CD4-positive, alpha-beta T cell treated with Interleukin-6 for 4 hours (primary cell): Measurements from ENCODE around the gene PRORP.
"Not testable (repeated sequence)": the region's sequence is repeated elsewhere in the genome, so short reads cannot be mapped to it uniquely, and the experiment has no call there.

Source experiments
- DNase-seq: peaks from one replicate; pipeline ENCODE4 v3.0.0-alpha.2; 2020; ENCODE audit warnings: mixed read lengths

The PRORP gene

GRCh38 chr14:35121887-35122695 lies at the start of gene PRORP, which contains the start of gene PPP2R3C:
Gene PRORP, plus strand, starts transcription at chr14:35122552. Its CDS starts 694 bp downstream, at chr14:35123246.
Gene PPP2R3C, minus strand, starts transcription at chr14:35121990. Its CDS starts 31 bp downstream, at chr14:35121959.
- DNase-seq = peak; percentile 92

- DNase-seq = no peak
These were observed 48.9 kb upstream of the PRORP start for GRCh38 chr14:35073486-35073885.

- no peak for DNase-seq
These were observed 44.3 kb upstream of the PRORP start for GRCh38 chr14:35078082-35078481.

- no peak for DNase-seq
These were observed 42.6 kb upstream of the PRORP start for GRCh38 chr14:35079742-35080141.

- no peak for DNase-seq
These were observed 38.7 kb upstream of the PRORP start for GRCh38 chr14:35083530-35084150.

GRCh38 chr14:35085441-35085840 lies 36.9 kb upstream of the PRORP start:
- no peak for DNase-seq

DNA sequence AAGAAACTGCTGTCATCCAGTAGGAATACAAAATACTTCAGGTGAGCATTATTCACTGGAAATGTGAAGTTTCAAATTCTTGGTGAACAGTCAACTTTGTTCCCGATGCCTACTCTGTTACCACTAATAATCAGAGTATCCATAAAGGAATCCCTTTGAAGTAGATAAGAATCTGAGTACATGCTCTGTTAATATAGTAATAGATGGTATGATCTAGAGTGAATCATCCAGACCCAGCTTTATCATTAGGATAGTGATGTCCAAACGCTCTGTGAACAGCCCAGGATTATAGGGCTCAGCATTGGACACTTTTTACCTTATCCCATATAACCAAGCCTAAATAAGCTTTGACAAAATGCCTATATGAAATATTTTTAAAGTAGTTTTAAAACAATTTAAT lies 33.8 kb upstream of the PRORP start:
- DNase-seq = no peak

DNA sequence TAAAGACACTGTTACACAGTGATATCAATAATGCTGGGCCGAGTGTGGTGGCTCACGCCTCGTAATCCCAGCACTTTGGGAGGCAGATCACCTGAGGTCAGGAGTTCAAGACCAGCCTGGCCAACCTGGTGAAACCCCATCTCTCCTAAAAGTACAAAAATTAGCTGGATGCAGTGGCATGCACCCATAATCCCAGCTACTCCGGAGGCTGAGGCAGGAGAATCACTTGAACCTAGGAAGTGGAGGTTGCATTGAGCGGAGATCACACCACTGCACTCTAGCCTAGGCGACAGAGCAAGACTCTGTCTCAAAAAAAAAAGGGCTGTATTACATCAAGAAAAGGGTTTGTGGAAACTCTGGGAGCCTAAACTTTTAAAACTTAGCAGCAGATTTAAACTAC lies 27.7 kb upstream of the PRORP start:
- not testable (repeated sequence) for DNase-seq

GRCh38 chr14:35107866-35108265 lies 14.5 kb upstream of the PRORP start:
- no peak for DNase-seq

DNA sequence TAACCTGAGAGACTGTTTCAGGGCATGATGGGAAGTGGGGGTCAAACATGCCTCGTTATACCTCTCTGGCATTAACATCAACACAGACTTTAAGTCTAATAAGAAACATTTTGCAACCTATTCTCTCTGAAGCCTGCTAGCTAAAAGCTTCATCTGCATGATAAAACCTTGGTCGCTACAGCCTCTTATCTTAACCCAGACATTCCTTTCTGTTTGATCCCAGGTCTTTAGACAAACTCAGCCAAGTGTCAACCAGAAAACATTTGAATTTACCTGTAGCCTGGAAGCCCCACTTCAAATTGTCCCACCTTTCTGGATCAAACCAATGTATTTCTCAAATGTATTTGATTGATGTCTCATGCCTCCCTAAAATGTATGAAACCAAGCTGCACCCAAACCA lies 9.7 kb upstream of the PRORP start:
- no peak for DNase-seq

GRCh38 chr14:35113308-35113950 lies 8.9 kb upstream of the PRORP start:
- no peak for DNase-seq

- no peak for DNase-seq
These were observed 8.3 kb upstream of the PRORP start for GRCh38 chr14:35114036-35114435.

DNA sequence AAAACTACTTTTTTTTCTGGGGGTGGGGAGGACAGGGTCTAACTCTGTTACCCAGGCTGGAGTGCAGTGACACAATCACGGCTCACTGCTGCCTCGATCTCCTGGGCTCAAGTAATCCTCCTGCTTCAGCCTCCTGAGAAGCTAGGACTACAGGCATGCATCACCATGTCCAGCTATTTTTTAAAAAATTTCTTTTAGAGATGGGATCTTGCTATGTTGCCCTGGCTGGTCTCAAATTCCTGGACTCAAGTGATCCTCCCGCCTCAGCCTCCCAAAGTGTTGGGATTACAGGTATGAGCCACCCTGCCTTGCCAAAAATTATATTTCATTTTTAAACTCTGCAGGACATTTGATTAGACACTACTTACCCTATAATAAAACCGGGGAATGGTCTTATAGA lies 6.1 kb upstream of the PRORP start:
- DNase-seq = no peak

GRCh38 chr14:35117112-35117511 lies 5.2 kb upstream of the PRORP start:
- DNase-seq = no peak

GRCh38 chr14:35121026-35121886 lies 1.1 kb upstream of the PRORP start:
- peak; percentile 7 for DNase-seq

DNA sequence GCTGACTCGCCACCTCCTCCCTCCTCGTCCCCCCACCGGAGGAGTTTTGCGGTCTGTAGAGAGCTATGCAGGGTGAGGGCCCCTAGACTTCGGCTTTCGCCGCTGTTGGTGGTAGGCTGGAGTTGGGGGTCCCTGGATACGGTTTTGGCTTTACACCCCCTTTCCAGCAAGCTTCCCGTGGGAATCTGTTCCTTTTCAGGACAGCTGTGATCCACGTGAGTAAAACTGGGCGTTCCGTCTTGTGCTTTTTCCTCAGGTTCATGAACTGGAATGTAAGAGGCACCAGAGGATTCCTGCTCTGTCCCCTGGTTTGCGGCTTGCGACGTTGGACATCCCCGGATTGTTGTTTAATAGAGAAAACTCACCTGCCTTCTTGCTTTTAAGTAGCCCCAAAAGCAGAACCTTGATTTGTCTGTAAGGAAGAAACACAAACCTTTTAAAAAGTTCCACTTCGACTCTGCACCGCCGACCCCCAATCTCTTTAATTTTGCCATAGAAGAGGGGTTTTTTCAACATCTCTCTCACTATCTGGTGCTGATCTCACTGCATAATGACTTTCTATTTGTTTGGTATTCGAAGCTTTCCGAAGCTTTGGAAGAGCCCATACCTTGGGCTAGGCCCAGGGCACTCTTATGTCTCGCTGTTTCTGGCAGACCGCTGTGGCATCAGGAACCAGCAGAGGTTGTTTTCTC lies 490 bp downstream of the PRORP start:
- DNase-seq = peak; percentile 12

GRCh38 chr14:35123388-35123703 lies 994 bp downstream of the PRORP start:
- DNase-seq = no peak

DNA sequence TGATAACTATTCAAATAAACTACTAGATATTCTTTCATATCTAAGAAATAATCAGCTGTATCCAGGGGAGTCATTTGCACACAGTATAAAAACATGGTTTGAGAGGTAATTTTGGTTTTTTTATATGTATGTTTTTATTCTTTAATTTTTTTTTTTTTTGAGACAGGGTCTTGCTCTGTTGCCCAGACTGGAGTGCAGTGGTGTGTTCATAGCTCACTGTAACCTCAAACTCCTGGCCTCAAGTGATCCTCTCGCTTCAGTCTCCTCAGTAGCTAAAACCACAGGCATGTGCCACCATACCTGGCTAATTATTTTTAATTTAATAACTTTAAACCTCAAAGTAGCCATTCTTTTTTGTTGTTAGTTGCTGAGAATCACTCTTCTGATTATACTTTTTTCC lies 1.8 kb downstream of the PRORP start:
- DNase-seq = no peak

DNA sequence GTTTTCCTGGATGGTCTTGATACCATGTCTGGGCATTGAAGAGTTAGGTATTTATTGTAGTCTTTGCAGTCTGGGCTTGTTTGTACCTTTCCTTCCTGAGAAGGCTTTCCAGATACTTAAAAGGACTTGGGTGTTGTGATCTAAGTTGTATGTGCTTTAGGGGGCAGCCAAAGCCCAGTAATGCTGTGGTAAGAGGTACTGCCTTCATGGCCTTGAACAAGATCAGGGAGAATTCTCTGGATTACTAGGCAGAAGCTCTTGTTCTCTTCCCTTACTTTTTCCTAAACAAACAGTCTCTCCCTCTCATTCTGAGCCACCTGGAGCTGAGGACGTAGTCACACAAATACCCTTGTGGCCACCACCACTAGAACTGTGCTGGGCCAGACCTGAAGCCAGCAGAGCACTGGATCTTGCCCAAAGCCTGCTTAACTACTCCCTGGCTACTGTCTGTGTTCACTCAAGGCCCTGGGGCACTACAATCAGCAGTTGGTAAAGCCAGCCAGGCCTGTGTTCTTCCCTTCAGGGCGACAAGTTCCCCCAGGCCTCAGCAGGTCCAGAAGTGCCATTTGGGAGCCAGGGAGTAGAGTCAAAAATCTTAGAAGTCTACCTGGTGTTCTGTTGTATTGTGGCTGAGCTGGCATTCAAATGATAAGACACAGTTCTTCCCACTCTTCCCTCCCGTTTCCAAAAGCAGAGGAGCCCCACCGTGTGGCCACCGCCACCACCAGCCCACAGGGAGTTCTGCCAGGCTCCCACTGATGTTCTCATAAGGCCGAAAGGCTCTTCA lies 11.4 kb downstream of the PRORP start:
- DNase-seq = no peak

DNA sequence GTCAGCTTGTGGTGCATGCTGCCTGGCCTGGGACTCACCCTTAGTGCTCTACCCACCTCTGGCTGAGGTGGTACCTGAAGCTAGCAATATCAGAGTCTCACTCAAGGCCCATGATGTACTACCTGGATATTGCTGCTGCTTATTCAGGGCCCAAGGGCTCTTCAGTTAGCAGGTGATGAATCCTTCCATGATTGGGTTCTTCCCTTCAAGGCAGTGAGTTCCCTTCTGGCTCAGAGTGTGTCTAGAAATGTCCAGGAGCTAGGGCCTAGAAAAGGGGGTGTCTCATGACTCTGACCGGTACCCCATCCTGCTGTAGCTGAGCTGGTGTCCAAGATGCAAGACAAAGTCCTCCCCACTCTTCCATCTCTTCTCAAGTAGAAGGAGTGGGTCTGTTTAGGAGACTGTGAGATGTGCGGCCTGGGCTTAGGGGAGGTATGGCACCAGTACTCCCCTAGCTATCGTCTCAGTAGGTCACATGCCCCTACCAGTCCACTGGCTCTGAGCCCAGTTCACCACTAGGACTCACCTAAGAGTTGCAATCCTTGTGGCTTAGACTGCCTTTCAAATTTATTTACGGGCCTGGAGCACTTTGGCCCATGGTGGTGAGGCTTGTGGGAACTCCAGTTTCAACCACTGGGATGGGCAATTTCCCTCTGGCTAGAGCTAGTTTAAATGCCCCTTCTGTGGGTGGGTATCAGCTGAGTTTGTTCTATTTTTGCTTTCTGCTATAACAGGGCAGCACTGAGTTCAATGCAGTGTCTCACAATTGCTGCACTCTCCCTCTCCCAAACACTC lies 12.2 kb downstream of the PRORP start:
- no peak for DNase-seq

DNA sequence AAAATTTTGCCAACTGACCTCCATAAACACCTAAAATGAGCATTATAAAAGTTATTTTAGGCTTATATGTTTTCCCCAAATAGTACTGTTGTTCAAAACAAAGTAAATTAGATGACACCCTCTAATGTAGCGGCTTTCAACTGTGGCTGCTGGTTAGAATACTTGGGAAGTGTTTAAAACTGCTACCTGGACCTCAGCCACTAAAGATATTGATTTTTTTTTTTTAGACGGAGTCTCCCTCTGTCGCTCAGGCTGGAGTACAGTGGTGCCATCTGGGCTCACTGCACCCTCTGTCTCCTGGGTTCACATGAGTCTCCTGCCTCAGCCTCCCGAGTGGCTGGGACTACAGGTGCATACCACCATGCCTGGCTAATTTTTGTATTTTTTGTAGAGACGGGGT lies 16.2 kb downstream of the PRORP start:
- no peak for DNase-seq
